ENCODE measurements around the gene MEIOSIN. TPM values are rescaled to one million over a fixed set of nuclear protein-coding genes. Genes with fewer than 3 reads are reported as not detected.

Gene MEIOSIN
- total and polyA plus RNA-seq, 9 of the 15 experiments (the other 6 are each of a cell fraction or from before 2014, with no cell fraction given) = 0.06 to 2.0 (median 0.76) TPM

DNA sequence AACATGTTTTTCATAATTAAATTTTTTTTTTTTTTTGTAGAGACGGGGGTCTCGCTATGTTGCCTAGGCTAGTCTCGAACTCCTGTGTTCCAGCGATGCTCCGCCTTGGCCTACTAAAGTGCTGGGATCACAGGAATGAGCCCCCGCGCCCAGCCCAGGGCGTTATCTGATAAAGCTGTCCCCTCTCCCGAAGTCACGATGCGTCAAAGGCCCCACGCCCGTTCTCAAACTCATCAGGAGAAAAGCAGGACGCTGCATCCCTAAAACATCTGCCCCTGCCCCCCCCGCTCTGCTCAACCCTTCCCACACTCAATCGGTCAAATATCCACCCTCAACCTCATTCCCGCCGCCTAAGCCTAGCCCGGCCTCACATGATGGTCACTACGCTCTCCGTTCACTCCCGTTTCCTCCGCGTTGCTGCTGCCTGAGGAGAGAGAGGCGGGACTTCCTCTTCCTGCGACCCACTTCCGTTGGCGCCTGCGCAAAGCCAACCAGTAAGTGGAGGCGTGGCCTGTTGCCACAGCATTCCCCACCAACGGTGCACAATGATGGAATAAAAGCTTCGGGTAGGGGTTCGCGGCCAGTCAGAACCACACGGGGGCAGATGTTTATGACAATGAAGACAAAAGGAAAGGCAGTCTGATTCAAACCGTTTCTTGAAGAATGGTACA is 41.6 kb upstream of the MEIOSIN start, which contains the start of gene SNRPD2 (continued):
- no peak for TF ChIP-seq BACH1 (tag; IDR thresholded peaks at IDR 0.05)
- TF ChIP-seq BRF1 (IDR thresholded peaks at IDR 0.05; ENCODE audit: borderline replicate concordance, extremely low read depth, insufficient read length) = no peak
- TF ChIP-seq, protein P1, sequence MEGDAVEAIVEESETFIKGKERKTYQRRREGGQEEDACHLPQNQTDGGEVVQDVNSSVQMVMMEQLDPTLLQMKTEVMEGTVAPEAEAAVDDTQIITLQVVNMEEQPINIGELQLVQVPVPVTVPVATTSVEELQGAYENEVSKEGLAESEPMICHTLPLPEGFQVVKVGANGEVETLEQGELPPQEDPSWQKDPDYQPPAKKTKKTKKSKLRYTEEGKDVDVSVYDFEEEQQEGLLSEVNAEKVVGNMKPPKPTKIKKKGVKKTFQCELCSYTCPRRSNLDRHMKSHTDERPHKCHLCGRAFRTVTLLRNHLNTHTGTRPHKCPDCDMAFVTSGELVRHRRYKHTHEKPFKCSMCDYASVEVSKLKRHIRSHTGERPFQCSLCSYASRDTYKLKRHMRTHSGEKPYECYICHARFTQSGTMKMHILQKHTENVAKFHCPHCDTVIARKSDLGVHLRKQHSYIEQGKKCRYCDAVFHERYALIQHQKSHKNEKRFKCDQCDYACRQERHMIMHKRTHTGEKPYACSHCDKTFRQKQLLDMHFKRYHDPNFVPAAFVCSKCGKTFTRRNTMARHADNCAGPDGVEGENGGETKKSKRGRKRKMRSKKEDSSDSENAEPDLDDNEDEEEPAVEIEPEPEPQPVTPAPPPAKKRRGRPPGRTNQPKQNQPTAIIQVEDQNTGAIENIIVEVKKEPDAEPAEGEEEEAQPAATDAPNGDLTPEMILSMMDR (IDR thresholded peaks at IDR 0.05 in 2 of 3, conservative IDR thresholded peaks at IDR 0.05 in 1 of 3; ENCODE audit: insufficient read depth in 2 of 3, low read depth in 1 of 3, low read length in 3 of 3) = no peak
- TF ChIP-seq SUPT5H (IDR thresholded peaks at IDR 0.05) = peak; percentile 99
- TF ChIP-seq, protein P2, sequence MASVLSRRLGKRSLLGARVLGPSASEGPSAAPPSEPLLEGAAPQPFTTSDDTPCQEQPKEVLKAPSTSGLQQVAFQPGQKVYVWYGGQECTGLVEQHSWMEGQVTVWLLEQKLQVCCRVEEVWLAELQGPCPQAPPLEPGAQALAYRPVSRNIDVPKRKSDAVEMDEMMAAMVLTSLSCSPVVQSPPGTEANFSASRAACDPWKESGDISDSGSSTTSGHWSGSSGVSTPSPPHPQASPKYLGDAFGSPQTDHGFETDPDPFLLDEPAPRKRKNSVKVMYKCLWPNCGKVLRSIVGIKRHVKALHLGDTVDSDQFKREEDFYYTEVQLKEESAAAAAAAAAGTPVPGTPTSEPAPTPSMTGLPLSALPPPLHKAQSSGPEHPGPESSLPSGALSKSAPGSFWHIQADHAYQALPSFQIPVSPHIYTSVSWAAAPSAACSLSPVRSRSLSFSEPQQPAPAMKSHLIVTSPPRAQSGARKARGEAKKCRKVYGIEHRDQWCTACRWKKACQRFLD (CRISPR knock-in tag; IDR thresholded peaks at IDR 0.05) = peak; percentile 59
- TF ChIP-seq, protein P3, sequence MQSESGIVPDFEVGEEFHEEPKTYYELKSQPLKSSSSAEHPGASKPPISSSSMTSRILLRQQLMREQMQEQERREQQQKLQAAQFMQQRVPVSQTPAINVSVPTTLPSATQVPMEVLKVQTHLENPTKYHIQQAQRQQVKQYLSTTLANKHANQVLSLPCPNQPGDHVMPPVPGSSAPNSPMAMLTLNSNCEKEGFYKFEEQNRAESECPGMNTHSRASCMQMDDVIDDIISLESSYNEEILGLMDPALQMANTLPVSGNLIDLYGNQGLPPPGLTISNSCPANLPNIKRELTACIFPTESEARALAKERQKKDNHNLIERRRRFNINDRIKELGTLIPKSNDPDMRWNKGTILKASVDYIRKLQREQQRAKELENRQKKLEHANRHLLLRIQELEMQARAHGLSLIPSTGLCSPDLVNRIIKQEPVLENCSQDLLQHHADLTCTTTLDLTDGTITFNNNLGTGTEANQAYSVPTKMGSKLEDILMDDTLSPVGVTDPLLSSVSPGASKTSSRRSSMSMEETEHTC (IDR thresholded peaks at IDR 0.05) = no peak; the same call in 1 of the 2 replicates
- TF ChIP-seq RHOXF2B (CRISPR knock-in tag; conservative IDR thresholded peaks at IDR 0.05) = no peak
- TF ChIP-seq, protein P4, sequence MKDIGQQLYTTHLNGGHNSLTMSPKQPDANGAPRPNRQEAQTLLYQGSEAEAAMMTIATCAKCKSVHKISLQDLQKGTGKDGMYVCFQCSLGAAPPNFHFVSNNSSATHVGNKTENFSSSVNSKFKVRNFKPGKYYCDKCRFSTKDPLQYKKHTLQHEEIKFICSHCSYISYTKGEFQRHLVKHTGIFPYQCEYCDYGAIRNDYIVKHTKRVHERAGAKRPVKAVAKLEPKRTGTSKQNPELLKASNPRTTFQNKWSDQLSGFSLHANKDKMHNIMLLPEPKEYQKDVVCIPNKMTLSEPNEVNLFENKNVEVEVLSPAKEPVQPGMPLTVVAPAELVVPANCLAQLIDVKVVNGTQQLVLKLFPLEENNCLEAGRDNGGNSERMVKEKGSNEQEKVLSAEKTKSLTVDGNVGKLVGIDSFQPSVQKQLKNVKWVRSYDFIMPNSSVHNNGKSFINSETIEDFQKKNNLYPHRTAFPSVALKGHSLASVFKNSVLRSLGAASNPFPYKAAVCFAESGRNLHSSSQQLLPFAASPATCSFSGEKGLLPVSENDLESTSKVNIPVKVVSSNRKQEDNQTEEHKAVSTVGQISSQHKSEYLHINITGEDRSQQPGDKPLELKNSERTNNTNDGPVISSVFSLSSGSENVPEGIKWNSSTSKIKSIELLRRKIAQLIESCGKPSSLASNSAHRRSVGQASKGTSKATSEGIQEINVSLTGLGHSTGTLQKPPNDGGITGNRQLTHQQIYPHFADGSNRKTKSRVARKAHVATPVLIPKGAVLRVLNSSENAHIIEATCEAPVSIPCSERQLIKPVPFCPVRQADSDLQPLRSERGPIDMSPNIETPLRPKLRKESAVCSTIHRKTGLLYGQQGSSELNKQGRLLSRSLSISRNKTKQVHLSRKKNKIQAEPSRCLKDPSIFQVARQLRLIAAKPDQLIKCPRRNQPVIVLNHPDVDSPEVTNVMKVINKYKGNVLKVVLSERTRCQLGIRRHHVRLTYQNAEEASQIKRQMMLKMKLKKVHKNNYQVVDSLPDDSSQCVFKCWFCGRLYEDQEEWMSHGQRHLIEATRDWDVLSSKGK (CRISPR knock-in tag; IDR thresholded peaks at IDR 0.05) = no peak
- TF ChIP-seq TGIF2 (CRISPR knock-in tag; IDR thresholded peaks at IDR 0.05) = no peak
- no peak for TF ChIP-seq ZKSCAN8 (CRISPR knock-in tag; IDR thresholded peaks at IDR 0.05)
- no peak for TF ChIP-seq SMARCA5 (IDR thresholded peaks at IDR 0.05)
- no peak for TF ChIP-seq NFE2 (IDR thresholded peaks at IDR 0.05; ENCODE audit: low read depth)
- TF ChIP-seq HNRNPK (IDR thresholded peaks at IDR 0.05; ENCODE audit: low read depth, low read length, poor library complexity, severe bottlenecking) = no peak
- TF ChIP-seq, protein P5, sequence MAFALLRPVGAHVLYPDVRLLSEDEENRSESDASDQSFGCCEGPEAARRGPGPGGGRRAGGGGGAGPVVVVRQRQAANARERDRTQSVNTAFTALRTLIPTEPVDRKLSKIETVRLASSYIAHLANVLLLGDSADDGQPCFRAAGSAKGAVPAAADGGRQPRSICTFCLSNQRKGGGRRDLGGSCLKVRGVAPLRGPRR (CRISPR knock-in tag; IDR thresholded peaks at IDR 0.05) = no peak
- TF ChIP-seq ILK (tag; IDR thresholded peaks at IDR 0.05; ENCODE audit: borderline replicate concordance, low read depth) = no peak
- TF ChIP-seq, protein P6, sequence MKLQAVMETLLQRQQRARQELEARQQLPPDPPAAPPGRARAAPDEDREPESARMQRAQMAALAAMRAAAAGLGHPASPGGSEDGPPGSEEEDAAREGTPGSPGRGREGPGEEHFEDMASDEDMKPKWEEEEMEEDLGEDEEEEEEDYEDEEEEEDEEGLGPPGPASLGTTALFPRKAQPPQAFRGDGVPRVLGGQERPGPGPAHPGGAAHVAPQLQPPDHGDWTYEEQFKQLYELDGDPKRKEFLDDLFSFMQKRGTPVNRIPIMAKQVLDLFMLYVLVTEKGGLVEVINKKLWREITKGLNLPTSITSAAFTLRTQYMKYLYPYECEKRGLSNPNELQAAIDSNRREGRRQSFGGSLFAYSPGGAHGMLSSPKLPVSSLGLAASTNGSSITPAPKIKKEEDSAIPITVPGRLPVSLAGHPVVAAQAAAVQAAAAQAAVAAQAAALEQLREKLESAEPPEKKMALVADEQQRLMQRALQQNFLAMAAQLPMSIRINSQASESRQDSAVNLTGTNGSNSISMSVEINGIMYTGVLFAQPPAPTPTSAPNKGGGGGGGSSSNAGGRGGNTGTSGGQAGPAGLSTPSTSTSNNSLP (IDR thresholded peaks at IDR 0.05; ENCODE audit: borderline replicate concordance, low read depth, low read length) = no peak
